Stimulated activated CD4-positive, alpha-beta T cell treated with anti-CD3 and anti-CD28 coated beads, Interleukin-15, amount 100 ng/mL, for 48 hours (primary cell): ENCODE data around the gene SYNGR1.

Experiments used
- DNase-seq, 2 donors: peaks; one replicate each; pipeline ENCODE4 v3.0.0-alpha.2; 2020; ENCODE audit warnings: low read depth in 2 of 2

The SYNGR1 gene, protein sequence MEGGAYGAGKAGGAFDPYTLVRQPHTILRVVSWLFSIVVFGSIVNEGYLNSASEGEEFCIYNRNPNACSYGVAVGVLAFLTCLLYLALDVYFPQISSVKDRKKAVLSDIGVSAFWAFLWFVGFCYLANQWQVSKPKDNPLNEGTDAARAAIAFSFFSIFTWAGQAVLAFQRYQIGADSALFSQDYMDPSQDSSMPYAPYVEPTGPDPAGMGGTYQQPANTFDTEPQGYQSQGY

GRCh38 chr22:39349967-39350726, at the start of gene SYNGR1:
Gene SYNGR1, plus strand, starts transcription at chr22:39349991. Its CDS starts 20 bp downstream, at chr22:39350011.
- DNase-seq: no peak

DNA sequence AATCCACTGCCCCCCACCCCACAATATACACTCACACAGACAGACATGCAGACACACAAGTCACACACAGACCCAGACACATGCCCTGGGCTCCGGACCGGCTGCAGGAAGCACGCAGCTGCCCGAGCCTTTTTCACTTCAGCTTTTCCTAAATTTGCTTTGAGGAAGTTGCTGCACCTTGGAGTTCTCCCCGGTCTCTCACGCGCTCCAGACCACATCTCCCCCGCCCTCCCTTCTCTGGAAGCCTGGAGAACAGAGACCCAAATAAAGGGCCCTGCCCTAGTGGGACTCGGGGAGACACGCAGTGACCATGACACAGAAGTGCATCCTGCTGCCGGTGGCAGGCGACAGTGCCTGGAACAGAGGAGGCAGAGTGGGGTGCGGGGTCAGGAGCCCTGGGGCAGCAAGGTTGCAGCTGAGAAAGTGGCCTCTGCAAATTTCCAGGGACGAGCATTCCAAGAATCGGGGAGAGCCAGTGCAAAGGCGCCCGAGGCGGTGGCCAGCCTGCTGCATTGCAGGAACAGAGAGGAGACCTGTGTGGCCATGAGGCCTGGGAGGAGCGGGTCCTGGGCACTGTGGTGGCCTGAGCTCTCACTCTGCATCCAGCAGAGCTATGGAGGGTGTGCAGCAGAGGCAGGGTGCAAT, 49.5 kb upstream of the SYNGR1 start:
- no peak for DNase-seq

DNA sequence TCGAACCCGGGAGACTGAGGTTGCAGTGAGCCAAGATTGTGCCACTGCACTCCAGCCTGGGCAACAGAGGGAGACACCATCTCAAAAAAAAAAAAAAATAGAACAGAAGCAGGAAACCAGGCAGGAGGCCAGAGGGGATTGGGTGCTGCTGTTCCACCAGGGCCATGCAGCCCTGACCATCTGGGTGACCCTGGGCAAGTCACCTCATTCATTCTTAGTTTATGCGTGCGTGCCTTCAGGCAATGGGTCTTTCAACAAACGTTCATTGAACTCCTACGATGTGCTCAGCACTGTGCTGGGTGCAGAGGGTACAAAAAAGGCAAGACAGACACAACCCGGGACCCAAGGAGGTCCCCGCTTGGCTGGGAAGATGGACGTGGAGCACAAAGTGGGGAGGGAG, 48.7 kb upstream of the SYNGR1 start:
- DNase-seq: no peak

DNA sequence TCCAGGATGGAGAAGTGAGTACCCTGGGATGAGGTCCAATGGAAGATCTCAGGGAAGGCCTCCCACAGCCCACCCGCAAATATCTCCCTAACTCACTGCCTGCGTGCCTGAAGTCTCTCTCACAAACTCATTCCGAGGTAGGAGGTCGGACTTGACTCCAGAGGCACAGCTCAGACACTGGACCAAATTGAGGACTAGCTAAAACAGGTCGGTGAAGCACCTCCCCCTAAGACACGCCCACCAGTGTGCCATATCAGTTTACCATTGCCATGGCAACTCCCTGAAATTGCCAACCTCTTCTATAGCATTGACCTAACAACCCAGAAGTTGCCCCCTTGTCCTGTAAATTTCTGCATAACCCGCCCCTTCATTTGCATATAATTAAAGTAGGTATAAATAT, 47.9 kb upstream of the SYNGR1 start:
- no peak for DNase-seq

DNA sequence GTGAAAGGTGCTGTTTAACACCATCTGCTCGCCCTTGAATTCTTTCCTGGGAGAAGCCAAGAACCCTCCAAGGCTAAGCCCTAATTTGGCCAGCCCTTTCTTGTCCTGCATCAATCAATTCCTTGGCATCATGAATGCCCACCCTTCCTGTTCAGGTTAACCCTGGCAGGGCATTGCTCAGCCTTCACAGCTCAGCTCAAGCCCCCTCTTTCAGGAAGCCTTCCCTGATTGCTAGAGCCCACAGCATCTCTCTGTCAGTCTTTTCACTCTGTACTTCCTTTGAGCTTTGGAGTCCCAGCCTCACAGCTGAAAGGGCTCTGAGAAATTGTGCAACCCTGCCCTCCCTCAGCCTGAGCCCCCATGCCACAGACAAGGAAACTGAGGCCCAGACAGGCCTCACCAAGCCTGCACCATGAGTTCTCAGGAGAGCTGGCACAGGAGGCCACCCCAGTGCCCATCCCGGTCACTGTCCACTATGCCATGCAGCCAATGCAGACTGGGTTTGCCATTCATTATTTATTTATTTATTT, 47.3 kb upstream of the SYNGR1 start:
- DNase-seq: no peak

DNA sequence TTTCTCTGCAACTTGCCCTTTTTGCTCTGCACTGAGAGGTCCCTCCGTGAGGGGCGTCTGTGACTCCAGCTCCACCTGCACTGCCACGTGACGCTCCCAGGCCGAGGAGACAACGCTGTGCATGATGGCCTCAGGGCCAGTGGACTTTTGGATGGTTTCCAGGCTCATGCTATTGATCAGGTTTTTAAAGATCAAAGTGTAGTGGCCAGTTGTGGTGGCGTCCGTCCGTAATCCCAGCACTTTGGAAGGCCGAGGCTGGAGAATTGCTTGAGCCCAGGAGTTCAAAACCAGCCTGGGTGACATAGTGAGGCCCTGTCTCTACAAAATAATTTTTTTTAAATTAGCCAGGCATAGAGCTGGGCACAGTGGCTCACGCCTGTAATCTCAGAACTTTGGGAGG, 46.4 kb upstream of the SYNGR1 start:
- no peak for DNase-seq

DNA sequence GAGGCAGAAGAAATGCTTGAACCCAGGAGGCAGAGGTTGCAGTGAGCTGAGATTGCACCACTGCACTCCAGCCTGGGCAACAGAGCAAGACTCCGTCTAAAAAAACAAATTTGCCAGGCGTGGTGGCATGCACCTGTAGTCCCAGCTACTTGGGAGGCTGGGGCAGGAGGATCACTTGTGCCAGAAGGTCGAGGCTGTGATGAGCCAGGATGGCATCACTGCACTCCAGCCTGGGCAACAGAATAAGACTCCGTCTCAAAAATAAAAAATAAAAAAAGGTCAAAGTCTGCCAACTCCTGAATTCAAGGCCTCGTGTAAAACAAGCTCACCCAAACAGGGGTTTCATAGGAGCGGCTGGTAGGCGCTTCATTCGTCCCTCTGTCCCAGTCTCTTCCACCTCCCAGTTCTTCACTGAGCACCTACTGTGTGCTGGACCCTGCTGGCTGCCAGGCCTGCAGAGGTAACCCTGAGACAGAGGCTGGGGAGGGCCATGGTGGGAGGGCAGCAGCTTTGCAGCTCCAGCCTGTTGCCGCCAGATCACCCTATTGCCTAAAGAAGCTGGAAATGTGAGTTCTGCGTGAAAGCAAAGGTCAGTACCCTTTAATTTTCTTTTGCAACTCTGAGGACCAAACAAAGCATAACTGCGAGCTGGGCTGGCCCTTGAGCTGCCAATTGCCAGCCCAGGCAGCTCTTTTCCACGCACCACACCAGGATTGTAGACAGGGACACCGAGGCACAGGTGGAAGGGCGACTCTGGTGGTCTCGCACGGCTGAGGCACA, 45.7 kb upstream of the SYNGR1 start:
- no peak for DNase-seq

GRCh38 chr22:39306456-39307361, 43.1 kb upstream of the SYNGR1 start:
- DNase-seq: no peak

GRCh38 chr22:39308614-39309363, 41.0 kb upstream of the SYNGR1 start:
- no peak for DNase-seq

GRCh38 chr22:39309364-39309861, 40.4 kb upstream of the SYNGR1 start:
- no peak for DNase-seq

DNA sequence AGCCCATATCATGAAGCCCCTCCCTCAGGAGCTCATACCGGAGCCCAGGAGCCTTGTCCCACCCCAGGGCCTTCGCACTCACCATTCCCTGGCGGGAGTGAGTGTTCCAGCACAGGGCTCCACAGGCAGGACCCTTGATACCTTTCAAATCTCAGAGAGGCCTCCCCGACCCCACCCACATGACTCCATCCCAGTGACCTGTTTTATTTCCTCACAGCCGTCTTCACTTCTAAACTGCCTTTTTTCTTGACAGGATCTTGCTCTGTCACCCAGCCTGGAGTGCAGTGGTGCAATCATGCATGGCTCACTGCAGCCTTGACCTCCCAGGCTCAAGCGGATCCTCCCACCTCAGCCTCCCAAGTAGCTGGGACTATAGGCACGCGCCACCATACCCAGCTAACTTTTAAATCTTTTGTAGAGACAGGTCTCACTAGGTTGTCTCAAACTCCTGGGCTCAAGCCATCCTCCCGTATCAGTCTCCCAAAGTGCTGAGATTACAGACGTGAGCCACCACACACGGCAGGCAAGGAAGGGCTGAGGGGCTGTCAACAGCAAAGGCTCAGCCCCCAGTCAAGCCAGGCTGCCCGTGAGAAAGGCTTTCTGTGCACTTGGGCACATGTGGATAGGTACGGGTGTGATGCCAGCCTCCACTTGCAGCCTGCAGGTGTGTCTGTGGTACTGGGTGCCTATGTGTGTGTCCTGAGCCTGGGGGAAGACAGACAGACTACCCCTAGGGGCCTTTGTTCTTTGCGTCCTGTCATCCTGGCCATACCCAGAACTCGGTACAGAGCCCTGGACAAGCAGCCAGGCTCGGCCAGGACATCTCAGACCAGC, 39.7 kb upstream of the SYNGR1 start:
- no peak for DNase-seq

GRCh38 chr22:39311592-39312400, 38.0 kb upstream of the SYNGR1 start:
- DNase-seq: no peak

- no peak for DNase-seq
Measured at GRCh38 chr22:39312410-39312809, 37.4 kb upstream of the SYNGR1 start.

GRCh38 chr22:39313258-39314001, 36.4 kb upstream of the SYNGR1 start:
- no peak for DNase-seq

DNA sequence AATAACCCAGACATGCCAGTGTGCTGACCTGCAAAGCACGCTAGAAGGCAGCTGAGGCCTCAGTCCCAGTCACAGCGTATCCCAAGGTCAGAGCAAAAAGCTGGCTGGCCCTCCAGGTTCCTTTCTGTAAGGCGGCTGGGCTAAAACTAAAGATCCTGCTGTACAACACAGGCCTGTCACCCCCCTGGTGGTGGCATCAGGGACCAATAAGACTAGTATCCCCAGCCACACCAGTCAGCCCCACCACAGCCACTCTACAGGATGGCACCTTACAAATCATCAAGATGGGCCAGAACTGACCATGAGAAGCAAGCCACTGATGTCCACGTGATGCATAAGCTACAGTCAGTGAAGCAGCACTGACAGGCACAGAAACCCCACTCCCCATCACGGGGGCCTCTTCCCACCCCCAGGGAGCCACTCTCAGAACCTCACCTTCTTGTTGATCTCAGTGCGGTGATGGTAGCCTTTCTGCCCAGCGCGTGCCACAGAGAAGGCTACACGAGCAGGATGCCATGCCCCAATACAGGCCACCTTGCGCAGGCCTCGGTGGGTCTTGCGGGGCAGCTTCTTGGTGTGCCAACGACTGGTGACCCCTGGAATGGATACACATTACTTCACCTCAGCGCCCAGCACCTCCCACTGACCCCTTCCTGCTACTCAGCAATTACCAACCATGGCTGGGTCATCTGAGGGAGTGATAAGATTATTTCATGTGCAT, 35.4 kb upstream of the SYNGR1 start:
- DNase-seq: no peak

GRCh38 chr22:39315389-39315788, 34.4 kb upstream of the SYNGR1 start:
- no peak for DNase-seq
